Endothelial cell of umbilical vein (primary cell): ENCODE results near the gene EVX2.

Experiments
- EZH2 ChIP-seq: IDR thresholded peaks from 2 replicates; pipeline ENCODE4 v1.6.1; 2012; ENCODE audit warnings: borderline replicate concordance, low read depth, mild to moderate bottlenecking, moderate library complexity, low read length, inconsistent platforms; ENCODE audit not compliant: severe bottlenecking
- GATA2 ChIP-seq: IDR thresholded peaks from 2 replicates; pipeline ENCODE4 v1.7.0; 2011; ENCODE audit warnings: low read depth, mild to moderate bottlenecking, moderate library complexity, mixed read lengths, low read length; ENCODE audit not compliant: insufficient read length, insufficient read depth
- MYC ChIP-seq: IDR thresholded peaks from one replicate; pipeline ENCODE4 v1.6.1; 2011; ENCODE audit warnings: mild to moderate bottlenecking, low read depth, low read length
- POLR2A ChIP-seq: IDR thresholded peaks from 2 replicates; pipeline ENCODE4 v1.6.1; 2012; ENCODE audit warnings: low read depth, mild to moderate bottlenecking, control low read depth, low read length
- POLR2AphosphoS5 ChIP-seq: IDR thresholded peaks from 2 replicates; pipeline ENCODE4 v1.6.1; 2012; ENCODE audit warnings: low read depth, mild to moderate bottlenecking, control low read depth, low read length, moderate library complexity; ENCODE audit not compliant: insufficient read depth
- TF ChIP-seq, protein P1 (sequence below), 2 donors: IDR thresholded peaks; 1 replicate in 1 of 2; 2 replicates in 1 of 2; pipeline ENCODE4 v1.5.1; 2011; ENCODE audit warnings: low read length in 2 of 2, mild to moderate bottlenecking in 2 of 2, moderate library complexity in 2 of 2, control low read depth in 1 of 2, inconsistent platforms in 1 of 2, low read depth in 1 of 2; ENCODE audit not compliant: insufficient read depth in 1 of 2; ENCODE audit errors: extremely low read depth in 1 of 2
- TF ChIP-seq, protein P2 (sequence below): IDR thresholded peaks from 2 replicates; pipeline ENCODE4 v1.6.1; 2011; ENCODE audit not compliant: insufficient read depth, insufficient read length

DNA sequence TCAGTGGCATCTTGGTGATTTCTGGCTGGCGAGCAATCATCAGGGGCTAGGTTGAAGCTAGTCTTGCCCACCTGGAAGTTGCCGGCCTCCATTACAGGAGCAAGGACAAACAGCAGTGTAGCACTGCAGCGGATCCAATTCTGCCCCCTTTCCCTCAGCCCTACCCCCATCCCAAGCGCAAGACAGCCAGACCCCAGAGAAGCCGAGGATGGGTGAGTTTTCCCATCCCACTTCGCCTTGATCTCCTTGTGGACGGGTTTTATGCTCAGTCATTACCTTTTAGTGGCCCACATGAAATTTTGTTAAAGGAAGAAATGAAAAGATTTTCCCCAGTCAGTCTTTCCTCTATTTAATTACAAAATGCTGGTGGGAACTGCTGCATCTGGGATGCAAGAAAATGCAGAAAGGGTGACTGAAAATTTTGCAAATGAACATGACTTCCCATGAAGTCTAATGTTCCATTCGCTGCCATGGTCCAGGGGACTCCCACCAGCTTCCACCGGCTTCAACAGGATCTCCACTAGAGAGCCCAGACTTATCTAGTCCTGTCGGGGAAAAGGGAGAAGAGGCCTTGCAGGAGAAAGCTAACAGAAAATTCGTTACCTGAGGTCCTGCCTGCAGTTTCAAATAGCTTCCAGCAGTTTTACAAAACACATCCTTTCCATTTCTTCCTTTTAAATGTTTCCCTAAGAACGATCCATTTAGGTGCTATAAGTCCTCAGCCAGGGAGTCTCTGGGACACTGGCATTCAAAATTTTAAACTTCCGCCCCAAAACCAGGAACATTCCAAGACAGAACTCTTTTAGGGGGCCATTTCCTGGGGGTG is 36.8 kb upstream of the EVX2 start:
- TF ChIP-seq POLR2A = no peak
- TF ChIP-seq, protein P1, sequence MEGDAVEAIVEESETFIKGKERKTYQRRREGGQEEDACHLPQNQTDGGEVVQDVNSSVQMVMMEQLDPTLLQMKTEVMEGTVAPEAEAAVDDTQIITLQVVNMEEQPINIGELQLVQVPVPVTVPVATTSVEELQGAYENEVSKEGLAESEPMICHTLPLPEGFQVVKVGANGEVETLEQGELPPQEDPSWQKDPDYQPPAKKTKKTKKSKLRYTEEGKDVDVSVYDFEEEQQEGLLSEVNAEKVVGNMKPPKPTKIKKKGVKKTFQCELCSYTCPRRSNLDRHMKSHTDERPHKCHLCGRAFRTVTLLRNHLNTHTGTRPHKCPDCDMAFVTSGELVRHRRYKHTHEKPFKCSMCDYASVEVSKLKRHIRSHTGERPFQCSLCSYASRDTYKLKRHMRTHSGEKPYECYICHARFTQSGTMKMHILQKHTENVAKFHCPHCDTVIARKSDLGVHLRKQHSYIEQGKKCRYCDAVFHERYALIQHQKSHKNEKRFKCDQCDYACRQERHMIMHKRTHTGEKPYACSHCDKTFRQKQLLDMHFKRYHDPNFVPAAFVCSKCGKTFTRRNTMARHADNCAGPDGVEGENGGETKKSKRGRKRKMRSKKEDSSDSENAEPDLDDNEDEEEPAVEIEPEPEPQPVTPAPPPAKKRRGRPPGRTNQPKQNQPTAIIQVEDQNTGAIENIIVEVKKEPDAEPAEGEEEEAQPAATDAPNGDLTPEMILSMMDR (IDR thresholded peaks at IDR 0.05; ENCODE audit: extremely low read depth in 1 of 2, insufficient read depth in 1 of 2, low read depth in 1 of 2, low read length in 2 of 2) = no peak
- no peak for TF ChIP-seq EZH2
- no peak for TF ChIP-seq POLR2AphosphoS5
- TF ChIP-seq, protein P2, sequence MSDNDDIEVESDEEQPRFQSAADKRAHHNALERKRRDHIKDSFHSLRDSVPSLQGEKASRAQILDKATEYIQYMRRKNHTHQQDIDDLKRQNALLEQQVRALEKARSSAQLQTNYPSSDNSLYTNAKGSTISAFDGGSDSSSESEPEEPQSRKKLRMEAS = no peak
- TF ChIP-seq GATA2 = no peak
- TF ChIP-seq MYC = no peak
